Cardiac fibroblast (primary cell): ENCODE data around the gene KCND1.

Experiments used
- DNase-seq, 2 donors: peaks; one replicate each; pipeline versions ENCODE4 v3.0.0 to v3.0.0-alpha.2; 2010; ENCODE audit warnings: low read depth in 2 of 2
- H3K4me3 ChIP-seq, 2 donors: replicated peaks in 1 of 2; 1 replicate in 1 of 2; 2 replicates in 1 of 2; pipeline ENCODE4 v1.5.1; 2011; ENCODE audit warnings: low read depth in 2 of 2, low read length in 2 of 2, mild to moderate bottlenecking in 2 of 2, moderate library complexity in 1 of 2
- TF ChIP-seq, protein P1 (sequence below): IDR thresholded peaks from one replicate; pipeline ENCODE4 v1.5.1; 2011; ENCODE audit warnings: low read depth, mild to moderate bottlenecking, low read length, inconsistent platforms

Gene KCND1

DNA sequence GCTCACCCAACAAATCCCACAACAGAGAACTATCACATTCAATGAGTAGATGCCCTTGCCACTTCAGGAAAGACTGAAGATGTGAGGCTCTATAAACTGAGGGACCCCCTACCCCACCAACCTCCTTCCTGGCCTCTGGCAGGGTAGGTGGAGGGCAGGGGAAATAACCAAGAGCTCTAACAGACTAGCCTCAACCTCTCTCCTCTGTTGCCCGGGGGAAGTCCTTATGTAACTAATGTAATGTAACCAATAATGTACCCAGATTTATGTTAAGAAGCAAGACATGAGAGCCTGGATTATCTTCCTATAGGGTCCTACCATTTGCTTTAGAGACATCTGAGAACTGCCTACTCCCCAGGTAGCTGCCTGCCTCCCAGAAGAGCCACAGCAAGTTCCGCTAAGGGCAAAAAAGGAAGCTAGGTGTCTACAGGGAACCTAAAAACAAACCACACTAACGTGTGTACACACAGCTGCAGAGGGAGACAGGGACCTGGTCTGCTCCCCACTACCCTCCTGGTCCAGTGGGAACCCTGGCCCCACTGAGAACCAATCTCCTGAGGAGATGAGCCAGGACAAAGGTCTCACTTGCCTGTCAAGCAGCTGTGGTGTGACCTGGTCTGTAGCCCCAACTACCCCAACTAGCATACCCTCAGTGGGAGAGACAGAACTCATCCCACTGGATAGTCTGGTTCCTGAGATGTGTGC is 32.0 kb downstream of the KCND1 start:
- no peak for DNase-seq
- TF ChIP-seq, protein P1, sequence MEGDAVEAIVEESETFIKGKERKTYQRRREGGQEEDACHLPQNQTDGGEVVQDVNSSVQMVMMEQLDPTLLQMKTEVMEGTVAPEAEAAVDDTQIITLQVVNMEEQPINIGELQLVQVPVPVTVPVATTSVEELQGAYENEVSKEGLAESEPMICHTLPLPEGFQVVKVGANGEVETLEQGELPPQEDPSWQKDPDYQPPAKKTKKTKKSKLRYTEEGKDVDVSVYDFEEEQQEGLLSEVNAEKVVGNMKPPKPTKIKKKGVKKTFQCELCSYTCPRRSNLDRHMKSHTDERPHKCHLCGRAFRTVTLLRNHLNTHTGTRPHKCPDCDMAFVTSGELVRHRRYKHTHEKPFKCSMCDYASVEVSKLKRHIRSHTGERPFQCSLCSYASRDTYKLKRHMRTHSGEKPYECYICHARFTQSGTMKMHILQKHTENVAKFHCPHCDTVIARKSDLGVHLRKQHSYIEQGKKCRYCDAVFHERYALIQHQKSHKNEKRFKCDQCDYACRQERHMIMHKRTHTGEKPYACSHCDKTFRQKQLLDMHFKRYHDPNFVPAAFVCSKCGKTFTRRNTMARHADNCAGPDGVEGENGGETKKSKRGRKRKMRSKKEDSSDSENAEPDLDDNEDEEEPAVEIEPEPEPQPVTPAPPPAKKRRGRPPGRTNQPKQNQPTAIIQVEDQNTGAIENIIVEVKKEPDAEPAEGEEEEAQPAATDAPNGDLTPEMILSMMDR, result no peak
- no peak overlapping the region for H3K4me3 ChIP-seq

DNA sequence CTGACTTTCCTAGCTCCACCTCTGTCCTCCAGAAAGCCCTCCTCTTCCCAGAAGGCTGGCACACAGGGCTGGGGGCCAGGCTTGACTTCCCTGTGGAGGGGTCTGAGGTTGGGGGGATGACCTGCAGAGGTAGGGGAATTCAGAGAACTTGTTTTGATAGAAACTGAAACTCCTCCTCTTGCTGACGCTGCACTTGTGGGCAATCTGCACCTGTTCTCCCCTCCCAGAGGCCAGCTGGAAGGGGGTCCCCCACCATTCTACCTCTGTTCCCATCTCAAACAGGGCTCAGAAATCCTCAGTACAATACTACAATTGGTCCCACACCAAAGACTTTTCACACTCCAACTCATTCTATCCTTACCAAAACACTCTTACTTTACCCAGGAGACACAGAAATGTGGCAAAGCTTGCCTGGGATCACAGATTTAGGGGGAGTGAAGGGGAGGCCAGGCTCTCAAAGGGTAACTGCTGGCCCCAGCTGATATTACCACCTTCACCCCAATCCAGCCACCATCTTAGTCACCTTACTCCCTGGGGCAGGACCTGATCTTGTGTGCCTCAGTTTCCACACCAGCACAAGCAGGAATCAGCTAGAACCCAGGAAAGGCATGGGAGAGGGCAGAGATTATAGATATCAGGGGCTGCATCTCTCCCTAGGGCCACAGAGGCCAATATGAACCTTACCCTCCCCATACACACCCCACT is 32.8 kb downstream of the KCND1 start:
- TF ChIP-seq, protein P1, result no peak
- no peak for DNase-seq
- no peak overlapping the region for H3K4me3 ChIP-seq

DNA sequence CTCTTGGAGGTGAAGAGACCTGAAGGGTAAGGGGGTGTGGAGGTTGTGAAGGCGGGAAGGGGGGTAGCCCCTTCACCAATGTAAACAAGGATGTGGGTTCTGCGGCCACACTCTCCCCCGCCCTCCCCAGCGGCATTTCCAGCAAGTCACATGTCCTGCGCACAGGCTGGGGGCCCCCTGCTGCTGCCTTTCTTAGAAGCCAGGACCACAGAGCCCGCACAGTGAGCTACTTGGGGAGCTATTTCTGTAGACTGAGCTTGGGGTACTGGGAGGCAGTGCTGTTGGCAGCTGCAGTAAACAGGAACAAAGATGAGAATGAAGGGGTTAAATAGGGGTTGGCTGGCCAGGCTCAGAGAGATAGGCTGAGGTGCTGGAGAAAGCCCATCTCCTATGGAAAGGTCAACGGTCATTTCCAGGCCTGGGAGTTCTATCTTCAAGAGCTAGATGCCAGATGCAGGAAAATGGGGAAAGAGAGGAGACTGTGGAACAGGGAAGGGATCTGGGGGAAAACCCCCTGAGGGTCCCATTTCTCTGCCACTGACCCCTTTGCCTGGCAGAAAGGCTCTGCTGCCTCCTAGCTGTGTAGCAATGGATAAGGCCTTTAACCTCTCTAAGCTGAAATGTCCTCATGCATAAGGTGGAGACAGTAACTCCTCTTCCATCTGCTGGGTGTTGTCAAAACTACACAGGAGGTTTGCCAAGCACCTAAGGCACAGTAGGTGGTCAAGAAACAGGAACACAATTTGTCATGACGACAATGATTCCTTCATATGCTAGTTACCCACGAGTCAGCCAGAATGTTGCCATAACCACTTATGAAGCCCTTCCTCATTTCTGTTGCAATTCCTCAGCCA is 34.4 kb downstream of the KCND1 start:
- H3K4me3 ChIP-seq, result no peak overlapping the region
- TF ChIP-seq, protein P1, result no peak
- peak; percentile 18 to 28 for DNase-seq

DNA sequence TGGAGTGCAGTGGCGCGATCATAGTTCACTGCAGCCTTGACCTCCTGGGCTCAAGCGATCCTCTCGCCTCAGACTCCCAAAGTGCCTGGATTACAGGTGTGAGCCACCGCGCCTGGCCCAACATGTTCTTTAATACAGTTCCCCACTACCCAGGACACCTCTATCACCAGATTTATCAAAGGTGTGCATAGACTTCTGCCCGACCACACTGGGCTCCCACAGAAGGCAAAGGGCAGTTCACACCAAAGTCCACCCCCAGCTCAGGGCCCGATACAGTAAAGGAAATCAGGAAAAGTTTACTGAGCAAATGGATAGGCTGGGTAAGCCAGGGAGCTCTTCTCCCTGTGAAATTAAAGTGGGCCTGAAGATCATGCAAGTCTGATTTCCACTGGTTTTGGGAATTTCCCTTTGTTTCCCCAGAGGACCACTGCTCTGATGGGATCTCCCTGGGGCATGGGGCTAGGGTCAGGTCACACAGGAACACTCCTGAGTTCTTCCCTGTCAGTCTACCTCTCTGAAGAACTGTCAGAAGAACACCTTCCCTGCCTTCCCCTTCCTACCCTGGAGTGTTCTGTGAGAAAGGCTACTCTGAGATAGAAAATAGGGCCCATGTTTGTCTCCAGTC is 35.1 kb downstream of the KCND1 start:
- H3K4me3 ChIP-seq, result no peak overlapping the region
- TF ChIP-seq, protein P1, result no peak
- DNase-seq, result no peak

GRCh38 chrX:48935301-48935670 is 36.4 kb downstream of the KCND1 start:
- H3K4me3 ChIP-seq, result no peak overlapping the region
- TF ChIP-seq, protein P1, result no peak
- DNase-seq, result no peak

DNA sequence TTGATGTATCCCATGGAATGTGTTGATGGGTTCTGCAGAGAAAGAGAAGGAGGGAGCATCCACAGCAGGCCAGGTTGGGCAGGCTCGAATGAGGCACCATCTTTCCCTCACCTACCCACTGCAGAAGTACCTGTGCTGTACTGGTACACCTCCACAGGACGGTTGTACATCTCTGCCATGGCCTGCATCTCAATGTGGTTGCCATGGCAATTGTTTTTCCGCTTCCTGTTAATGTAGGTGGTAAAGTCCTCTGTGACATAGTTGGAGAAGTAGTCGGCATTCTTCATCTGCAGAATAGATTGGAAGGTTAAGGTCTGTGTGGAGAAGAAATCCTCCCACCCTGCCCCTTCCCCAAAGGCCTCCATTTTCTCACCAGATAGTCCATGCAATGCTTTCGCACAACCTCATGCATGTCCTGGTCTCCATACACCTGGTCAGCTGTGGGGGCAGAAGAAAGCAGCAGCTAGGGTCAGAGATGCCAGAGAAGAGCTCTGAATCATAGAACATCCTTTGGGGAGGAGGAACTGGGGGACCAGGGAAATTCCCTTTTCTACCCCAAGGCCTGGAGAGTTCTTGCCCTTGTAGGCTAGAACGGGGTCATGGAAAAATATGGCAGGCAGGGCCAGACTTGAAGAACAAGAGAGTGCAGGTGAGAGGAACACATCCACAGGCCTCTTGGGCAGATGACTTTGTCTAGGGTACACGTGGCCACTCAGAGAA is 36.9 kb downstream of the KCND1 start:
- TF ChIP-seq, protein P1, result no peak
- no peak overlapping the region for H3K4me3 ChIP-seq
- DNase-seq, result no peak
